ENCODE measurements around the gene SPINT3.

GRCh38 chr20:45463709-45464108 is 51.7 kb downstream of the SPINT3 start:
- TF ChIP-seq CTCF (IDR thresholded peaks at IDR 0.05; ENCODE audit: insufficient read depth, low read length) = no peak
- no peak for TF ChIP-seq GABPA (IDR thresholded peaks at IDR 0.05; ENCODE audit: low read depth)
